ENCODE results near the gene PJVK.

Gene PJVK

GRCh38 chr2:178482437-178482836 is 31.3 kb downstream of the PJVK start:
- no peak for DNase-seq

- peak; percentile 4 for DNase-seq
These were observed 33.3 kb downstream of the PJVK start for GRCh38 chr2:178484245-178485041.

- DNase-seq: no peak
These were observed 34.2 kb downstream of the PJVK start for GRCh38 chr2:178485356-178485755.

- no peak for DNase-seq
These were observed 40.4 kb downstream of the PJVK start for GRCh38 chr2:178491612-178492011.

GRCh38 chr2:178496049-178496448 is 44.9 kb downstream of the PJVK start:
- DNase-seq: no peak

GRCh38 chr2:178498137-178498536 is 47.0 kb downstream of the PJVK start:
- no peak for DNase-seq

GRCh38 chr2:178499640-178500039 is 48.5 kb downstream of the PJVK start:
- no peak for DNase-seq

- no peak for DNase-seq
These were observed 51.6 kb downstream of the PJVK start for GRCh38 chr2:178502751-178503150.

- no peak for DNase-seq
These were observed 54.9 kb downstream of the PJVK start for GRCh38 chr2:178506101-178506500.

GRCh38 chr2:178506524-178506923 is 55.3 kb downstream of the PJVK start:
- no peak for DNase-seq

GRCh38 chr2:178506949-178507348 is 55.8 kb downstream of the PJVK start:
- DNase-seq: no peak

- DNase-seq: no peak
These were observed 57.5 kb downstream of the PJVK start for GRCh38 chr2:178508646-178509045.

GRCh38 chr2:178510384-178510783 is 59.2 kb downstream of the PJVK start:
- no peak for DNase-seq

Measured in NCI-H1417 treated with DMSO at 0.1 percent for 48 hours (cell line).